K562 (cell line): Measurements from ENCODE around the gene BCAS3. TPM values are rescaled to one million over a fixed set of nuclear protein-coding genes. Genes with fewer than 3 reads are reported as not detected.

Experiments
- ATAC-seq: fragments of 200-7000 bp; cut with Tn5 transposase; 3 replicates; pipeline ENCODE4 v1.9.1; 2020; ENCODE audit warnings: moderate library complexity
- BruUV-seq: library from RNA; stranded (reverse); fragments of 400-500 nt; replicated peaks from 2 replicates; lab custom pipeline; 2021; lab: Mats Ljungman, UMichigan
- CTCF ChIA-PET: fragments of 300-600 bp; formaldehyde crosslinking; extraction: SDS; loops from one replicate; lab custom pipeline; 2021; ENCODE audit warnings: low intra/inter-chr PET ratio; lab: Yijun Ruan, JAX
- POLR2A ChIA-PET: fragments of 300-600, 350-650 bp; sonication (Branson Sonifier 250); formaldehyde crosslinking; extraction: SDS; loops from one replicate; lab custom pipeline; 2021; ENCODE audit warnings: antibody characterized with exemption, inconsistent platforms; lab: Yijun Ruan, JAX
- DNase-seq, 4 experiments: peaks; one replicate each; pipeline versions ENCODE4 v3.0.0 to v3.0.0-alpha.2; 2011 to 2018; ENCODE audit warnings: low spot score in 3 of 4, mixed read lengths in 3 of 4; ENCODE audit errors: extremely low read depth in 1 of 4
- FAIRE-seq: peaks from 2 replicates; lab custom pipeline; 2011; peaks lifted over from hg19 to GRCh38; lab: Jason Lieb, UNC
- H2AFZ ChIP-seq: 2 replicates; pipeline ENCODE4 v1.6.0; 2011; ENCODE audit warnings: low read depth, low read length, control low read depth, inconsistent platforms
- H3K27ac ChIP-seq: fragments of 200-600 bp; 3 replicates; pipeline ENCODE4 v1.8.0; 2011; ENCODE audit warnings: low read depth, mild to moderate bottlenecking, control low read depth, inconsistent platforms, low read length, moderate library complexity, mixed read lengths; ENCODE audit errors: extremely low read depth
- H3K27me3 ChIP-seq, 2 experiments: fragments of 300-600 bp in 1 of 2; 2 replicates in 1 of 2; 3 replicates in 1 of 2; pipeline versions ENCODE4 v1.6.0 to v1.8.0; 2011; ENCODE audit warnings: inconsistent platforms in 2 of 2, low read length in 2 of 2, mild to moderate bottlenecking in 1 of 2, mixed read lengths in 1 of 2, moderate library complexity in 1 of 2; ENCODE audit not compliant: control insufficient read depth in 2 of 2, insufficient read depth in 2 of 2
- H3K36me3 ChIP-seq: fragments of 300-600 bp; 3 replicates; pipeline ENCODE4 v1.8.0; 2011; ENCODE audit warnings: mild to moderate bottlenecking, low read length, inconsistent platforms; ENCODE audit not compliant: control insufficient read depth, insufficient read depth
- H3K4me1 ChIP-seq, 2 experiments: fragments of 200-600 bp in 1 of 2; replicated peaks in 1 of 2; 2 replicates in 1 of 2; 3 replicates in 1 of 2; pipeline versions ENCODE4 v1.5.1 to v1.8.0; 2011; ENCODE audit warnings: inconsistent platforms in 2 of 2, low read length in 2 of 2, mild to moderate bottlenecking in 1 of 2, mixed read lengths in 1 of 2, moderate library complexity in 1 of 2; ENCODE audit not compliant: control insufficient read depth in 2 of 2, insufficient read depth in 2 of 2
- H3K4me2 ChIP-seq: 2 replicates; pipeline ENCODE4 v1.6.1; 2011; ENCODE audit warnings: low read length, control low read depth, inconsistent platforms, mixed read lengths; ENCODE audit not compliant: insufficient read depth
- H3K4me3 ChIP-seq: fragments of 200-600 bp; sonication (generic), shearing (Covaris generic); 2 replicates; pipeline ENCODE4 v1.5.1; 2016; ENCODE audit warnings: control low read depth, inconsistent platforms
- H3K79me2 ChIP-seq: fragments of 200-600 bp; 3 replicates; pipeline ENCODE4 v1.8.0; 2011; ENCODE audit warnings: low read length, inconsistent platforms; ENCODE audit not compliant: control insufficient read depth, insufficient read depth
- H3K9ac ChIP-seq, 2 experiments: 2 replicates each; pipeline versions ENCODE4 v1.6.0 to v1.6.1; 2011; ENCODE audit warnings: low read depth in 2 of 2, low read length in 2 of 2, control low read depth in 1 of 2, inconsistent platforms in 1 of 2, mild to moderate bottlenecking in 1 of 2, mixed read lengths in 1 of 2; ENCODE audit not compliant: insufficient read depth in 1 of 2
- H3K9me1 ChIP-seq: one replicate; pipeline ENCODE4 v1.6.0; 2011; ENCODE audit warnings: inconsistent platforms, mild to moderate bottlenecking, low read length, moderate library complexity; ENCODE audit not compliant: control insufficient read depth, insufficient read depth
- H3K9me3 ChIP-seq: replicated peaks from 2 replicates; pipeline ENCODE4 v1.5.1; 2011; ENCODE audit warnings: low read depth, low read length, inconsistent platforms; ENCODE audit not compliant: control insufficient read depth, insufficient read depth
- H4K20me1 ChIP-seq: replicated peaks from 2 replicates; pipeline ENCODE4 v1.6.1; 2011; ENCODE audit warnings: low read length, inconsistent platforms, mixed read lengths; ENCODE audit not compliant: control insufficient read depth, insufficient read depth
- ARID2 ChIP-seq: fragments of 450-650 bp; IDR thresholded peaks from 2 replicates; pipeline ENCODE4 v1.6.1; 2017; ENCODE audit warnings: antibody characterized with exemption, mild to moderate bottlenecking
- ATF1 ChIP-seq, 2 experiments: fragments of 450-650 bp in 1 of 2; IDR thresholded peaks; 2 replicates each; pipeline ENCODE4 v1.6.1; 2016; ENCODE audit warnings: missing compliant biosample characterization in 1 of 2, missing genetic modification characterization in 1 of 2
- FOXJ2 ChIP-seq: fragments of 200-800 bp; sonication (Bioruptor generic); IDR thresholded peaks from 2 replicates; pipeline ENCODE4 v1.6.1; 2016; ENCODE audit warnings: missing genetic modification characterization, missing compliant biosample characterization
- MAFG ChIP-seq: fragments of 450-650 bp; conservative IDR thresholded peaks from 2 replicates; pipeline ENCODE4 v1.6.1; 2016; ENCODE audit warnings: missing genetic modification characterization, missing compliant biosample characterization
- NONO ChIP-seq, 2 experiments: fragments of 200-400 bp in 1 of 2; fragments of 450-650 bp in 1 of 2; formaldehyde crosslinking in 1 of 2; IDR thresholded peaks; 2 replicates each; pipeline ENCODE4 v1.6.1; 2017; ENCODE audit warnings: low read depth in 2 of 2, mild to moderate bottlenecking in 2 of 2, moderate library complexity in 2 of 2, low read length in 1 of 2
- PTRF ChIP-seq: fragments of 450-650 bp; IDR thresholded peaks from 2 replicates; pipeline ENCODE4 v1.6.1; 2016; ENCODE audit warnings: mild to moderate bottlenecking, missing genetic modification characterization, missing compliant biosample characterization
- TEAD2 ChIP-seq: fragments of 450-650 bp; IDR thresholded peaks from 2 replicates; pipeline ENCODE4 v1.6.1; 2016; ENCODE audit warnings: missing genetic modification characterization, control low read depth, missing compliant biosample characterization
- ZFP30 ChIP-seq: fragments of 250-450 bp; sonication (Bioruptor Pico); IDR thresholded peaks from 2 replicates; pipeline ENCODE4 v1.8.0; 2022; ENCODE audit warnings: moderate library complexity, mild to moderate bottlenecking, inconsistent platforms, borderline replicate concordance
- ZNF23 ChIP-seq: fragments of 250-450 bp; sonication (Bioruptor Pico); IDR thresholded peaks from 2 replicates; pipeline ENCODE4 v1.4.0; 2020; ENCODE audit warnings: mild to moderate bottlenecking
- ZNF75A ChIP-seq: fragments of 450-650 bp; formaldehyde crosslinking; IDR thresholded peaks from 2 replicates; pipeline ENCODE4 v1.4.0; 2020; ENCODE audit warnings: mild to moderate bottlenecking
- ZSCAN32 ChIP-seq: fragments of 450-650 bp; formaldehyde crosslinking; IDR thresholded peaks from 2 replicates; pipeline ENCODE4 v1.4.0; 2020; ENCODE audit warnings: mild to moderate bottlenecking, moderate library complexity
- WGBS: fragments of 100-300 bp; shearing (Covaris generic); methylation state at CpG from one replicate; pipeline ENCODE4 v1.1.6; 2016; ENCODE audit warnings: low coverage, mixed read lengths; ENCODE audit not compliant: insufficient coverage; ENCODE audit errors: missing lambda C conversion rate; 5-methylcytosine and 5-hydroxymethylcytosine counted together
- in situ Hi-C: fragments of 300-500 bp; cut with MboI; formaldehyde crosslinking; loops from 4 replicates; pipeline ENCODE4 v1.15.0; 2018; ENCODE audit warnings: inconsistent platforms, mixed read lengths
- intact Hi-C: fragments of 100-400 bp; cut with micrococcal nuclease; formaldehyde crosslinking; loops from 2 replicates; pipeline ENCODE4 v1.14.2; 2022
- polyA plus RNA-seq, 8 experiments: library from polyadenylated mRNA; depleted of rRNA in 4 of 8; stranded (reverse) in 5 of 8; unstranded in 3 of 8; fragments of >200 nt; fragmentation: Nextera tagmentation in 2 of 8; fragmentation: Illumina TruSeq in 1 of 8; extraction: Ambion mirVana in 2 of 8; extraction: Trizol in 1 of 8; gene quantifications; 2 replicates each; pipeline versions ENCODE4 v1.2.1 to v1.2.3, GENCODE V29; 2011 to 2014; ENCODE audit warnings: inconsistent platforms in 1 of 8, missing spikeins in 1 of 8
- total RNA-seq, 7 experiments: library from RNA; depleted of rRNA in 6 of 7; stranded (reverse); fragments of >200 nt in 6 of 7; fragmentation: Illumina TruSeq in 2 of 7; extraction: Trizol in 2 of 7; gene quantifications; 2 replicates each; pipeline versions ENCODE4 v1.2.1 to v1.2.3, GENCODE V29; 2011 to 2021; ENCODE audit warnings: low replicate concordance in 1 of 7
- TF ChIP-seq, protein P1 (sequence below): fragments of 250-450 bp; sonication (Bioruptor Pico); IDR thresholded peaks from 2 replicates; pipeline ENCODE4 v1.4.0; 2020
- TF ChIP-seq, protein P2 (sequence below): sonication (generic); formaldehyde crosslinking; IDR thresholded peaks from 2 replicates; pipeline ENCODE4 v1.8.1; 2023; ENCODE audit warnings: mild to moderate bottlenecking, missing genetic modification reagents

BCAS3 gene
- total and polyA plus RNA-seq, 9 of the 15 experiments (the other 6 are each of a cell fraction or from before 2014, with no cell fraction given) = 1.9 to 5.5 (median 3.5) TPM

DNA sequence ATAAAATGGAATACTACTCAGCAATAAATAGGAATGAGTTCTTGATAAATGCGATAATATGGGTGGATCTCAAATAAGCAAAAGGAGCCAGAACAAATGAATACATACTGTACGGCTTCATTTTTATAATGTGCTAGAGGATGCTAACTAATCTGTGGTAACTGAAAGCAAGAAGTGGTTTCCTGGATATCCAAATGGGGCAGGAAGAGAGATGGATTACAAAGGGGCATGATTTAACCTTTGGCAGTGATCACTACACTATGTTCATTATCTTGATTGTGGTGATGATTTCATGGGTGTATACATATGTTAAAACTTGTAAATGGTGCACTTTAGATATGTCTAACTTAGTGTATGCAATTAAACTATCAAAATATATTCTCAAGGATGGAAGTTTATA is 499.7 kb downstream of the BCAS3 start (continued):
- TF ChIP-seq, protein P1, sequence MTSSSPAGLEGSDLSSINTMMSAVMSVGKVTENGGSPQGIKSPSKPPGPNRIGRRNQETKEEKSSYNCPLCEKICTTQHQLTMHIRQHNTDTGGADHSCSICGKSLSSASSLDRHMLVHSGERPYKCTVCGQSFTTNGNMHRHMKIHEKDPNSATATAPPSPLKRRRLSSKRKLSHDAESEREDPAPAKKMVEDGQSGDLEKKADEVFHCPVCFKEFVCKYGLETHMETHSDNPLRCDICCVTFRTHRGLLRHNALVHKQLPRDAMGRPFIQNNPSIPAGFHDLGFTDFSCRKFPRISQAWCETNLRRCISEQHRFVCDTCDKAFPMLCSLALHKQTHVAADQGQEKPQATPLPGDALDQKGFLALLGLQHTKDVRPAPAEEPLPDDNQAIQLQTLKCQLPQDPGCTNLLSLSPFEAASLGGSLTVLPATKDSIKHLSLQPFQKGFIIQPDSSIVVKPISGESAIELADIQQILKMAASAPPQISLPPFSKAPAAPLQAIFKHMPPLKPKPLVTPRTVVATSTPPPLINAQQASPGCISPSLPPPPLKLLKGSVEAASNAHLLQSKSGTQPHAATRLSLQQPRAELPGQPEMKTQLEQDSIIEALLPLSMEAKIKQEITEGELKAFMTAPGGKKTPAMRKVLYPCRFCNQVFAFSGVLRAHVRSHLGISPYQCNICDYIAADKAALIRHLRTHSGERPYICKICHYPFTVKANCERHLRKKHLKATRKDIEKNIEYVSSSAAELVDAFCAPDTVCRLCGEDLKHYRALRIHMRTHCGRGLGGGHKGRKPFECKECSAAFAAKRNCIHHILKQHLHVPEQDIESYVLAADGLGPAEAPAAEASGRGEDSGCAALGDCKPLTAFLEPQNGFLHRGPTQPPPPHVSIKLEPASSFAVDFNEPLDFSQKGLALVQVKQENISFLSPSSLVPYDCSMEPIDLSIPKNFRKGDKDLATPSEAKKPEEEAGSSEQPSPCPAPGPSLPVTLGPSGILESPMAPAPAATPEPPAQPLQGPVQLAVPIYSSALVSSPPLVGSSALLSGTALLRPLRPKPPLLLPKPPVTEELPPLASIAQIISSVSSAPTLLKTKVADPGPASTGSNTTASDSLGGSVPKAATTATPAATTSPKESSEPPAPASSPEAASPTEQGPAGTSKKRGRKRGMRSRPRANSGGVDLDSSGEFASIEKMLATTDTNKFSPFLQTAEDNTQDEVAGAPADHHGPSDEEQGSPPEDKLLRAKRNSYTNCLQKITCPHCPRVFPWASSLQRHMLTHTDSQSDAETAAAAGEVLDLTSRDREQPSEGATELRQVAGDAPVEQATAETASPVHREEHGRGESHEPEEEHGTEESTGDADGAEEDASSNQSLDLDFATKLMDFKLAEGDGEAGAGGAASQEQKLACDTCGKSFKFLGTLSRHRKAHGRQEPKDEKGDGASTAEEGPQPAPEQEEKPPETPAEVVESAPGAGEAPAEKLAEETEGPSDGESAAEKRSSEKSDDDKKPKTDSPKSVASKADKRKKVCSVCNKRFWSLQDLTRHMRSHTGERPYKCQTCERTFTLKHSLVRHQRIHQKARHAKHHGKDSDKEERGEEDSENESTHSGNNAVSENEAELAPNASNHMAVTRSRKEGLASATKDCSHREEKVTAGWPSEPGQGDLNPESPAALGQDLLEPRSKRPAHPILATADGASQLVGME (CRISPR knock-in tag) = no peak
- TF ChIP-seq PTRF (tag) (no peak), ARID2 (no peak), ATF1 (CRISPR knock-in tag; IDR thresholded peaks at IDR 0.05) (no peak), ATF1 (tag; IDR thresholded peaks at IDR 0.05) (no peak)

DNA sequence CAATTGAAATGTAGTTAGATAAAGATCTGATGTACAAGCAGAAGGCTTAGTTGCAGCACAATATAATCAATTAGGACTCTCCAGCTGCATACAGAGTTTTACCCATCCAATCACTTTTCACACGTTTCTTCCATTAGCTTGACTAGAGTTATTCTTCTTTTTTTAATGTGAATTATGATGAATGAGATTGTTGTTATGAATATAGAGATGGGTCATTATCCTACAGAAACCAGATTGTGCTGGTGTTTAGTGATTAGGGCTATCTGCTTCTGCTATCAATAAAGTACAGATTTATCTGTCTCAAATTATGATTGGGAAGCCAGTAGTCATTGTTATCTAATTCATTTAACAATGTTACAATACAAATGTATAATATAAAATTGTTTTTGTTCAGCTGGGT is 500.6 kb downstream of the BCAS3 start:
- FAIRE-seq = no peak
- Histone ChIP-seq H4K20me1 (no peaks in the 10 kb centered on the region), H2AFZ (no peak overlapping the region), H3K79me2 (no peaks in the 10 kb centered on the region), H3K4me3 (no peak overlapping the region), H3K27me3 (no peaks in the 10 kb centered on the region), H3K27ac (no peak overlapping the region), H3K4me1 (peaks cover 4 to 11% of the 10 kb centered on the region in 2 experiments; a peak in 3 of 5 replicates), H3K9me1 (no peaks in the 10 kb centered on the region), H3K4me2 (no peak overlapping the region), H3K36me3 (no peaks in the 10 kb centered on the region), H3K9ac (no peak overlapping the region), H3K9me3 (no peaks in the 10 kb centered on the region)
- DNase-seq = no peak
- in situ Hi-C loops (no loop called here), intact Hi-C loops (no loop called here)
- POLR2A ChIA-PET = no interaction called here
- CTCF ChIA-PET = no interaction called here
- no TSS peak for BruUV-seq
- no peak for ATAC-seq
- 13% methylated on average over 1 of the region's 1 CpG for WGBS
- TF ChIP-seq, protein P2, sequence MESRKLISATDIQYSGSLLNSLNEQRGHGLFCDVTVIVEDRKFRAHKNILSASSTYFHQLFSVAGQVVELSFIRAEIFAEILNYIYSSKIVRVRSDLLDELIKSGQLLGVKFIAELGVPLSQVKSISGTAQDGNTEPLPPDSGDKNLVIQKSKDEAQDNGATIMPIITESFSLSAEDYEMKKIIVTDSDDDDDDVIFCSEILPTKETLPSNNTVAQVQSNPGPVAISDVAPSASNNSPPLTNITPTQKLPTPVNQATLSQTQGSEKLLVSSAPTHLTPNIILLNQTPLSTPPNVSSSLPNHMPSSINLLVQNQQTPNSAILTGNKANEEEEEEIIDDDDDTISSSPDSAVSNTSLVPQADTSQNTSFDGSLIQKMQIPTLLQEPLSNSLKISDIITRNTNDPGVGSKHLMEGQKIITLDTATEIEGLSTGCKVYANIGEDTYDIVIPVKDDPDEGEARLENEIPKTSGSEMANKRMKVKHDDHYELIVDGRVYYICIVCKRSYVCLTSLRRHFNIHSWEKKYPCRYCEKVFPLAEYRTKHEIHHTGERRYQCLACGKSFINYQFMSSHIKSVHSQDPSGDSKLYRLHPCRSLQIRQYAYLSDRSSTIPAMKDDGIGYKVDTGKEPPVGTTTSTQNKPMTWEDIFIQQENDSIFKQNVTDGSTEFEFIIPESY (CRISPR knock-in tag) = no peak
- TF ChIP-seq TEAD2 (tag) = no peak
- TF ChIP-seq ZSCAN32 = no peak
- no peak for TF ChIP-seq ZNF75A
- TF ChIP-seq MAFG = no peak
- no peak for TF ChIP-seq NONO (IDR thresholded peaks at IDR 0.05; ENCODE audit: low read depth in 2 of 2, low read length in 1 of 2)
- no peak for TF ChIP-seq ZNF23
- no peak for TF ChIP-seq ZFP30 (CRISPR knock-in tag)
- no peak for TF ChIP-seq FOXJ2
